Glutamatergic neuron (in vitro differentiated cells): ENCODE results near the gene TRAIP. TPM values are rescaled to one million over a fixed set of nuclear protein-coding genes. Genes with fewer than 3 reads are reported as not detected.

ENCODE experiments used
- DNase-seq: peaks from one replicate; pipeline ENCODE4 v3.0.0; 2022
- H3K27ac Mint-ChIP-seq: one replicate; pipeline ENCODE4 v1.8.0; 2020; ENCODE audit warnings: mild to moderate bottlenecking, mixed read lengths, inconsistent platforms; ENCODE audit not compliant: unreplicated experiment
- H3K27me3 Mint-ChIP-seq: one replicate; pipeline ENCODE4 v1.8.0; 2020; ENCODE audit warnings: mild to moderate bottlenecking, moderate library complexity, mixed read lengths, inconsistent platforms; ENCODE audit not compliant: unreplicated experiment
- H3K36me3 Mint-ChIP-seq: one replicate; pipeline ENCODE4 v1.8.0; 2020; ENCODE audit warnings: mild to moderate bottlenecking, mixed read lengths, inconsistent platforms; ENCODE audit not compliant: unreplicated experiment
- H3K4me1 Mint-ChIP-seq: one replicate; pipeline ENCODE4 v1.8.0; 2020; ENCODE audit warnings: mild to moderate bottlenecking, low read depth, mixed read lengths, inconsistent platforms; ENCODE audit not compliant: unreplicated experiment
- H3K4me3 Mint-ChIP-seq: one replicate; pipeline ENCODE4 v1.8.0; 2020; ENCODE audit warnings: mild to moderate bottlenecking, mixed read lengths, inconsistent platforms; ENCODE audit not compliant: unreplicated experiment
- H3K9me3 Mint-ChIP-seq: one replicate; pipeline ENCODE4 v1.8.0; 2020; ENCODE audit warnings: mild to moderate bottlenecking, moderate library complexity, mixed read lengths, inconsistent platforms; ENCODE audit not compliant: unreplicated experiment
- total RNA-seq: library from RNA; stranded (reverse); fragmentation: NEBNext Ultra II Directional; extraction: Animal tissue kit (Norgen Biotek cat#: 25700); gene quantifications from one replicate; pipeline ENCODE4 v1.2.1, GENCODE V29; 2021; ENCODE audit not compliant: unreplicated experiment
- TF ChIP-seq, protein P1 (sequence below): fragments of 200-600 bp; sonication (generic); IDR thresholded peaks from one replicate; pipeline ENCODE4 v1.5.0; 2021; ENCODE audit not compliant: partially characterized antibody, unreplicated experiment

TRAIP gene
- total RNA-seq, 1 donor from 2014 or later, result 11.3 TPM

DNA sequence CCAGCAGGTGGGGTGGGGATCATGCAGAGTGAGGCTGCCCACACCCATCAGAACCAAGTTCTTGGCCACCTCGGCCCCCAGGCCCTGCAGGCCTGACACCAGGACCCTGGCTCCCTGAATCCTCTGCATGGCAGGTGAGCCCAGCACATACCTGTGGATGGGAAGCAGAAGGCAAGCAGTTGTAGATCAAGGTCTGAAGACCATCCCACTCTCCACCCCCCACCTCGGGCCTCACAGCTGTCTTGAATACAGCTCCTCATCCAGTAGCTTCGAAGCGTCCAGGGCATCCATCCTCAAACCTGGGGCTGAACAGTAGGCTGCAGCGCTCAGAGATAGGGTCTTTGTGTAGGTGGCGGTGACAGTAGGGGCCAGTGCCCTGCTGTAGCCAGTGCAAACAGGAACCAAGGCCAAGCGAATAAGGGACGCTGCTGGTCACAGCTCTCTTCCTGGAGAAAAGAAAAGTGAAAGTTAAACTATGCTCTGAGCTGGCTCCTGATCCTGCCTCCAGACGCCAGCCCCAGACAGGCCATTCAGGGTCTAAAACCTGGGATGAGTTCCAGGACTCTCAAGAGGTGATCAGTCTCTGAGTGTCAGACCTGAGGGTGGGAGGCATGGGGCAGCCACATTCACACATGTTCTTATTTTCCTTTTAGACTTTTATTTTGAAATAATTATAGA lies 42.7 kb downstream of the TRAIP start, which contains the start of gene UBA7:
Gene UBA7 (minus strand): TSS at position 457 of the 678 bp plus-strand sequence. CDS start 166 bp downstream, at position 291.
- H3K4me3 Mint-ChIP-seq, result no peak within 1 kb of the TSS
- DNase-seq, result no peak
- no peaks in the 10 kb centered on the region for H3K4me1 Mint-ChIP-seq
- TF ChIP-seq, protein P1, sequence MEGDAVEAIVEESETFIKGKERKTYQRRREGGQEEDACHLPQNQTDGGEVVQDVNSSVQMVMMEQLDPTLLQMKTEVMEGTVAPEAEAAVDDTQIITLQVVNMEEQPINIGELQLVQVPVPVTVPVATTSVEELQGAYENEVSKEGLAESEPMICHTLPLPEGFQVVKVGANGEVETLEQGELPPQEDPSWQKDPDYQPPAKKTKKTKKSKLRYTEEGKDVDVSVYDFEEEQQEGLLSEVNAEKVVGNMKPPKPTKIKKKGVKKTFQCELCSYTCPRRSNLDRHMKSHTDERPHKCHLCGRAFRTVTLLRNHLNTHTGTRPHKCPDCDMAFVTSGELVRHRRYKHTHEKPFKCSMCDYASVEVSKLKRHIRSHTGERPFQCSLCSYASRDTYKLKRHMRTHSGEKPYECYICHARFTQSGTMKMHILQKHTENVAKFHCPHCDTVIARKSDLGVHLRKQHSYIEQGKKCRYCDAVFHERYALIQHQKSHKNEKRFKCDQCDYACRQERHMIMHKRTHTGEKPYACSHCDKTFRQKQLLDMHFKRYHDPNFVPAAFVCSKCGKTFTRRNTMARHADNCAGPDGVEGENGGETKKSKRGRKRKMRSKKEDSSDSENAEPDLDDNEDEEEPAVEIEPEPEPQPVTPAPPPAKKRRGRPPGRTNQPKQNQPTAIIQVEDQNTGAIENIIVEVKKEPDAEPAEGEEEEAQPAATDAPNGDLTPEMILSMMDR, result no peak
- no peak within 1 kb of the TSS for H3K27ac Mint-ChIP-seq
- peaks cover 3% of the 10 kb centered on the region for H3K9me3 Mint-ChIP-seq
- peaks cover 8% of the 10 kb centered on the region for H3K27me3 Mint-ChIP-seq
- no peaks in the 10 kb centered on the region for H3K36me3 Mint-ChIP-seq

DNA sequence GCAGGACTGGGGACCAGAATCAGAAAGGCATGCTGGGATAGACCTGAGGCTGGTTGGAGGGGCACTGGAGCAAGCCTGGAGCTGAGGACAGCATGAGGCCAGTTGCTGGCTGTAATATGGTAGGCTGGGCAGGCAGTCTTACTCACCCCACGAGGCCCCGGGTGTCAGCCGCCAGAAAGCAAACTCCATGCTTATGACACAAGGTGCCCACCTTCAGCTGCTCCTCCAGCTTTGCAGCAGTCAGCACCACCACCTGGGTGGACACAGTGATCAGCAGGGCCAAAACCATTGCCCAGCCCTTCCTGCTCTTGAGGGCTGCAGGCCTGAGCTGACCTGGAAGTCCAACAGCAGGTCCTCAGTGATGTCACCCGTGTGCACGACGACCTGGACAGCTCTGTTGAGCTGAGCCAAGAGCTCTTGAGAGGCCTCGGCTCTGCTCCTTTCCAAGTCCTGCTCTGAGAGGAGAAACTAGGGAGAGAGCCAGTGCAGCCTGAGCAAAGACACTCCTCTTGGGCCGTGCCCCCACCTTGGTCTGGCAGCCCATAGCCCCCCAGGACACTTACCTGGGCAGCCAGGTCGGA lies 43.4 kb downstream of the TRAIP start:
- H3K4me1 Mint-ChIP-seq, result no peaks in the 10 kb centered on the region
- TF ChIP-seq, protein P1, result no peak
- peaks cover 8% of the 10 kb centered on the region for H3K27me3 Mint-ChIP-seq
- no peak overlapping the region for H3K27ac Mint-ChIP-seq
- no peak for DNase-seq
- H3K4me3 Mint-ChIP-seq, result no peak overlapping the region
- peaks cover 3% of the 10 kb centered on the region for H3K9me3 Mint-ChIP-seq
- H3K36me3 Mint-ChIP-seq, result no peaks in the 10 kb centered on the region

DNA sequence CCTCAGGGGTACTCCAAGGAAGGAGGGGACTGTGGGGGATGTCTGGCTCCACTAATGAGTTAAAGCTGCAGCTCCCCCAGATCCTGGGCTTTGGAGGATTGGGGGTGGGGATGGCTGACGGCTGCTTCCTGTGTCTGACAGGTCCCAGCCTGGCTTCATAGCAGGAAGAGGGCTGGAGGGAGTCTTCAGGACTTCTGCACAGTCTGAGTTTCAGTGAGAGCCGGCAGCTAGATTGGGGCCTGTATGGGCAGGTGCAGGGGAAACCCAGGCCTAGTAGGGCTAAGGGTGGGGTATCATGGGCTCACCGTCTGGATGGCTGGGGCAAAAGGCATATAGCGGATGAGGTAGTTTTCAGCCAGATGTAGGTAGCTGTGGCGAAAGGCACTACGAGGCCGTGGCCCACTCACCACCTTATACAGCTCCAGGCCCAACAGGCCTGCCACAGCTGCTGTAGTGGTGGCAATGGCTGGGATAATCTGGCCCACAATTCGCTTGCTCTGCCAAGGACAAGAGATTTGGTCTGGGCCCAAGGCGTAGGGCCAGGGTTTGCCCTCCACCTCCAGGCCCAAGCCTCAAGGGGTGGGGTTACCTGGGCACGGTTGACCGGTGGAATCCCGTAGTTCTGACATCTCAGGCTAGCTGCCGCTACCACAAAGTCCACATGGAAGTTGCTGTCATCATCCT lies 48.8 kb downstream of the TRAIP start:
- peaks cover 9% of the 10 kb centered on the region for H3K27me3 Mint-ChIP-seq
- TF ChIP-seq, protein P1, result no peak
- DNase-seq, result no peak
- H3K27ac Mint-ChIP-seq, result no peak overlapping the region
- no peak overlapping the region for H3K4me3 Mint-ChIP-seq
- peaks cover 11% of the 10 kb centered on the region for H3K4me1 Mint-ChIP-seq
- no peaks in the 10 kb centered on the region for H3K36me3 Mint-ChIP-seq
- peaks cover 8% of the 10 kb centered on the region for H3K9me3 Mint-ChIP-seq

DNA sequence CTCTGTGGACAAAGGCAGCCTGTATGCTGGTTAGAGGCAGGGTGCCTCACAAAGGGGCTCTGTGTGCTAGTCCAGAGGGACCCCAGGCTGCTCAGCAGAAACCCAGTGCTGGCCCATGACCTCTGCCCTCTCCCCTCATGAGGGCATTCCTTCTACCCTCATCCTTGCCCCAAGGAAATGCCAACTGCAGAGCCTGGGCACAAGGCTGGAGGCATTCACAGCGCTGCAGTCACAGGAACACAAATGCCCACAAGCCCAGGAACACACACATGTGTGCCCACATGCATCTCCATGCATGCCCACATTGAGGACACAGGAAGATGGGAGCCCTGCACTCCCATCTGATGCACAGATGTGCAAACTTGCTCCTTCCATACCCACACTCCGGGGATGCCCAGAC lies 49.5 kb downstream of the TRAIP start:
- Mint-ChIP-seq H3K4me1 (peaks cover 11% of the 10 kb centered on the region), H3K4me3 (no peak overlapping the region), H3K27ac (no peak overlapping the region), H3K27me3 (peaks cover 13% of the 10 kb centered on the region), H3K9me3 (peaks cover 12% of the 10 kb centered on the region), H3K36me3 (no peaks in the 10 kb centered on the region)
- no peak for DNase-seq
- TF ChIP-seq, protein P1, result no peak
